Stimulated activated CD4-positive, alpha-beta T cell treated with anti-CD3 and anti-CD28 coated beads, Interleukin-1b, Interleukin-23, amount 100 ng/mL, for 24 hours (primary cell): ENCODE results near the gene NPAT.

Experiments
- DNase-seq, 4 experiments: peaks; one replicate each; pipeline ENCODE4 v3.0.0-alpha.2; 2020; ENCODE audit warnings: low read depth in 4 of 4, low spot score in 1 of 4

The NPAT gene

GRCh38 chr11:108222574-108223347 lies at the start of gene NPAT, which contains the start of gene ATM:
NPAT (minus strand) TSS chr11:108222638; CDS start chr11:108222536, 102 bp downstream.
ATM (plus strand) TSS chr11:108223067; CDS start chr11:108227625, 4,558 bp downstream.
- peak; percentile 88 to 97 (median 92) for DNase-seq

- DNase-seq, result no peak
These were observed 47.1 kb upstream of the NPAT start for GRCh38 chr11:108269583-108269982.

- no peak for DNase-seq
These were observed 30.7 kb upstream of the NPAT start for GRCh38 chr11:108253176-108253575.

- no peak for DNase-seq
These were observed 24.4 kb upstream of the NPAT start for GRCh38 chr11:108246885-108247284.

GRCh38 chr11:108246308-108246707 lies 23.9 kb upstream of the NPAT start:
- DNase-seq, result no peak

- no peak for DNase-seq
These were observed 20.0 kb upstream of the NPAT start for GRCh38 chr11:108242422-108242821.

GRCh38 chr11:108241330-108242037 lies 19.0 kb upstream of the NPAT start:
- DNase-seq, result no peak

GRCh38 chr11:108239076-108239475 lies 16.6 kb upstream of the NPAT start:
- DNase-seq, result no peak

GRCh38 chr11:108237058-108237481 lies 14.6 kb upstream of the NPAT start:
- no peak for DNase-seq

GRCh38 chr11:108235633-108236032 lies 13.2 kb upstream of the NPAT start:
- no peak for DNase-seq

- no peak for DNase-seq
These were observed 12.8 kb upstream of the NPAT start for GRCh38 chr11:108235192-108235591.

- DNase-seq, result no peak
These were observed 11.0 kb upstream of the NPAT start for GRCh38 chr11:108233277-108233945.

GRCh38 chr11:108228251-108228650 lies 5.8 kb upstream of the NPAT start:
- DNase-seq, result no peak

GRCh38 chr11:108226036-108226435 lies 3.6 kb upstream of the NPAT start:
- DNase-seq, result no peak

- DNase-seq, result no peak
These were observed 2.7 kb upstream of the NPAT start for GRCh38 chr11:108224911-108225786.

- DNase-seq, result no peak
These were observed 1.9 kb upstream of the NPAT start for GRCh38 chr11:108224366-108224765.

GRCh38 chr11:108223348-108224149 lies 1.1 kb upstream of the NPAT start:
- no peak for DNase-seq

- DNase-seq, result no peak
These were observed 396 bp downstream of the NPAT start for GRCh38 chr11:108221911-108222573.

- DNase-seq, result no peak
These were observed 1.1 kb downstream of the NPAT start for GRCh38 chr11:108221371-108221770.
